Iris pigment epithelial cell (primary cell): ENCODE results near the gene RASGRF2.
"Not testable (repeated sequence)": the region's sequence is repeated elsewhere in the genome, so short reads cannot be mapped to it uniquely, and the experiment has no call there.

ENCODE experiments used
- DNase-seq: peaks from one replicate; pipeline ENCODE4 v3.0.0-alpha.2; 2011; ENCODE audit warnings: low read depth

RASGRF2 gene

GRCh38 chr5:81021951-81022687 is 62.0 kb downstream of the RASGRF2 start:
- no peak for DNase-seq

GRCh38 chr5:81022688-81023084 is 62.5 kb downstream of the RASGRF2 start:
- DNase-seq, result no peak

- DNase-seq, result no peak
These were observed 63.3 kb downstream of the RASGRF2 start for GRCh38 chr5:81023261-81023970.

GRCh38 chr5:81027481-81028058 is 67.4 kb downstream of the RASGRF2 start:
- no peak for DNase-seq

GRCh38 chr5:81028888-81029287 is 68.7 kb downstream of the RASGRF2 start:
- not testable (repeated sequence) for DNase-seq

DNA sequence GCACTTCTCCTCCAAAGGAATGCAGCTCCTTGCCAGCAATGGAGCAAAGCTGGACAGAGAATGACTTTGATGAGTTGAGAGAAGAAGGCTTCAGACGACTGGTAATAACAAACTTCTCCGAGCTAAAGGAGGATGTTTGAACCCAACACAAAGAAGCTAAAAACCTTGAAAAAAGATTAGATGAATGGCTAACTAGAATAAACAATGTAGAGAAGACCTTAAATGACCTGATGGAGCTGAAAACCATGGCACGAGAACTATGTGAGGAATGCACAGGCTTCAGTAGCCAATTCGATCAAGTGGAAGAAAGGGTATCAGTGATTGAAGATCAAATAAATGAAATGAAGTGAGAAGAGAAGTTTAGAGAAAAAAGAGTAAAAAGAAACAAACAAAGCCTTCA is 69.6 kb downstream of the RASGRF2 start:
- not testable (repeated sequence) for DNase-seq

DNA sequence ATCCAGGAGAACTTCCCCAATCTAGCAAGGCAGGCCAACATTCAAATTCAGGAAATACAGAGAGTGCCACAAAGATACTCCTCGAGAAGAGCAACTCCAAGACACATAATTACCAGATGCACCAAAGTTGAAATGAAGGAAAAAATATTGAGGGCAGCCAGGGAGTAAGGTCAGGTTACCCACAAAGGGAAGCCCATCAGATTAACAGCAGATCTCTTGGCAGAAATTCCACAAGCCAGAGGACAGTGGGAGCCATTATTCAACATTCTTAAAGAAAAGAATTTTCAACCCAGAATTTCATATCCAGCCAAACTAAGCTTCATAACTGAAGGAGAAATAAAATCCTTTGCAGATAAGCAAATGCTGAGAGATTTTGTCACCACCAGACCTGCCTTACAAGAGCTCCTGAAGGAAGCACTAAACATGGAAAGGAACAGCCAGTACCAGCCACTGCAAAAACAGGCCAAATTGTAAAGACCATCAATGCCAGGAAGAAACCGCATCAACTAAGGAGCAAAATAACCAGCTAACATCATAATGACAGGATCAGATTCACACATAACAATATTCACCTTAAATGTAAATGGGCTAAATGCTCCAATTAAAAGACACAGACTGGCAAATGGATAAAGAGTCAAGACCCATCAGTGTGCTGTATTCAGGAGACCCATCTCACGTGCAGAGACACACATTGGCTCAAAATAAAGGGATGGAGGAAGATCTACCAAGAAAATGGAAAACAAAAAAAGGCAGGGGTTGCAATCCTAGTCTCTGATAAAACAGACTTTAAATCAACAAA is 70.3 kb downstream of the RASGRF2 start:
- DNase-seq, result not testable (repeated sequence)

GRCh38 chr5:81035522-81035921 is 75.4 kb downstream of the RASGRF2 start:
- no peak for DNase-seq

DNA sequence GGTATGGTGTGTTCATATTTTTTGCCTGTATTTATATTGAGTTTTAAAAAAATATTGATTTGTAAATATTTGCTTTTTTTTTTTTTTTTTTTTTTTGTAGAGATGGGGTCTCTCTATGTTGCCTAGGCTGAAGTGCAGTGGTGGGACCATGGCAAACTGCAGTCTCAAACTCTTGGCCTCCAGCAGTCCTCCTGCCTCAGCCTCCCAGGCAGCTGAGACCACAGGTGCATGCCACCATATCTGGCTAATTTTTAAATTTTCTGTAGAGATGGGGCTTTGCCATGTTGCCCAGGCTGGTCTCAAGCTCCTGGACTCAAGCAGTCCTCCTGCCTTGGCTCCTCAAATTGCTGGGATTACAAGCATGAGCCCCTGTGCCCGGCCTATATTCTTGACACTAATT is 78.3 kb downstream of the RASGRF2 start:
- DNase-seq, result no peak

DNA sequence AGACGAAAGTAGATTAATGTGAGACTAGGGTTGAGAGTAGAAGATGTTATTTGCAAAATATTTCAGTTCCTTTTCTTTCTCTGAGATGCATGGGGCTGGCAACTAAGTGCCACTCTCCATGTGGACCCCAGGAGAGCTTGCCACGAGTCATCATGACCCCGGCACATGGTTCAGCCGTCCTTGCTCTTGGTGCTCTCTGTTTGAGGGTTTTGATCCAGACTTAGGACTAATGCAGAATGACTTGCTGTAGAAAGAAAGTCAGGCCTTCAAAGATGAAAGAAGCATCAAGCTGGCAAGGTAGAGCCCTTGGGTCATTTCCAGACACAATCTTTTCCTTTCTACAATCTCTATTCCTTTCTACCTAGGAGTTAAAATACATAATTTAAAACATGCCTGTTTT is 84.7 kb downstream of the RASGRF2 start:
- DNase-seq, result no peak

DNA sequence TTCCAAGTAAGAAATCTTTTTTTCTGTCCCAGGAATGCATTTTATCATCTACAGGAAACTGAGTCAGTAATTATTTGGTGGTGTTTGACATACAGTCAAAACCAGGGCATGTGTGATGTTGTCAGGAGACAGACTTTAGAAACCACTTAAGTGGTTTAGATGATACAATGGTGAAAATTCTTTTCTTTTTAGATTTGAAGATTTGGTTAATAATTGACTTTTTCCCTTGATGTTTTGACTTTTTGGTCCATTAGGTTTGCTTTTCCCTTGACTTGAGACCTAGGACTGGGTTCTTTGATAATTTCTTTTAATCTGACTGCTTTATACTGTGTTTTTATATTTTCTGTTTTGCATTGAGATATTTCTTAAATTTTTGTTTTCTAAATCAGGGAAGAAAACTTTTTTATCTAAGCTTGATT is 85.2 kb downstream of the RASGRF2 start:
- DNase-seq, result peak; percentile 42

- DNase-seq, result no peak
These were observed 85.9 kb downstream of the RASGRF2 start for GRCh38 chr5:81046041-81046440.

- no peak for DNase-seq
These were observed 92.2 kb downstream of the RASGRF2 start for GRCh38 chr5:81052325-81052724.

GRCh38 chr5:81053282-81053681 is 93.1 kb downstream of the RASGRF2 start:
- not testable (repeated sequence) for DNase-seq

- DNase-seq, result no peak
These were observed 98.0 kb downstream of the RASGRF2 start for GRCh38 chr5:81058121-81058520.

DNA sequence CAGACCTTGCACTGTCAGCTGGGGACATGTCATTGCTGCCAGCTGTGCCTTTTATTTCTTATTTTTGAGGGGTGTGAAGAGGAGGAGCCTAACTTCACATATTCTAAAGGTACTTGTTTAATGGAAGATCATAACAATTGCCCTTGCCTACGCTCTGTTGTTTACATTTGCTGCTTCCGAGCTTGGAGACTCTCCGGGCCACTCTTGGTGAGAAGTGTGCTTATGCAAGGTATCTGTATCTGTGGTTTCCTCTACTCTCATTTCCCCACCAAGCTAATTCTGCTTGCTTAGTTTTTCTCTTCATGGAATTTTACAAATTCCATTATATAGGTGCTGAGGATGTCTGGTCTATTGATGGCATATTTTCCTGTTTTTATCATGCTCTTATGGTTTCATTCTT is 105.3 kb downstream of the RASGRF2 start:
- DNase-seq, result peak; percentile 72

- DNase-seq, result no peak
These were observed 105.9 kb downstream of the RASGRF2 start for GRCh38 chr5:81066102-81066501.

DNA sequence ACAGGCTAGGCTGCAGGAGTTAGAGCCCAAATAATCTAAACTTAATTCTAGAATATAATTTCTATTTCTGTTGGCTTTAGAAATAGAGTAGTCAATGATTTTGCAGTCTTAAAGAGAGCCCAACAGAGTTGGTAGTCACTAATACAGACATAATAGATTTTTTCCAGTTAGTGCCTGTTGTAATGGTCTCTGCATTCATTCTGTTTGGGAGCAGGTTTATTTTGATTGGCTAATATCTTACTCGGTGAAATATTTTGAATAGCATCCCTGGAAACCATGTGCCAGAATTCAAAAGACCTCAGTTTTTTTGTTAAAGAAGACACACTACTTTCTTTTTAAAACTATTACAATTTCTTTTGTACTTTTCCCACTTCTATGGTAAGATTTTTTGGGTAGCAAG is 107.2 kb downstream of the RASGRF2 start:
- no peak for DNase-seq

DNA sequence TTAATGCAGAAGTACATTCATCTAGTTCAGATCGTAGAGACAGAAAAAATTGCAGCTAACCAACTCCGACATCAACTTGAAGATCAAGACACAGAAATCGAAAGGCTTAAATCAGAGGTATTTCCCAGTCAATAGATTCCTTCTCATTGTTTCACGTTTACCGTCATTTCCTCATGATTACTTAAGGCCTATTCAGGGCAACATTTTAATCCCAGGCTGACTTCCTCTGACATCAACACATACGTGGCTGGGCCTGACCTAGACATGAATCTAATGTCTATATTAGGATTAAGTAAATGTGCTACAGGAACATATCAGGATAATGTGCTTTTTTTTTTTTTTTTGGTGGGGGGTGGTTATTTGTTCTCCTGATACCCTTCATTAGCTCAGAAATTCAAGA is 107.9 kb downstream of the RASGRF2 start:
- peak; percentile 80 for DNase-seq

DNA sequence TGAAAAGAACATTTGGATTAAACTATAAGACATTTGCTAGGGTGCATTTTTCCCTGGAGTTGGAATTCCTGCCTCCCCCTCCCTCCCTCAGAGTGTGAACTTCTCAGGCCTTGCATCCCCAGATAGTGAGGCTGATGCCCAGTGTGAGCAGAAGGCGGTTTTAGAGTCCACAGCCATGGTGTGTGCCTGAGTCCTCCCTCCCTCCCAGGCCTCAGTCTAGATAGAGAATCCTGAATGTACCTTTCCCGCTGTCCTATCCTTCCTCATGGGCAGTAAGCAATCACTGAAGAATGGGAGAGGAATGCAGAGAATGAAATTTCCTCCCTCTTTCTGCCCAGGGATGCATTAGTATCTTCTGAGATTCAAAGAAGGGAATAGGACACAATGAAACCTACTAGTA is 108.5 kb downstream of the RASGRF2 start:
- DNase-seq, result no peak

DNA sequence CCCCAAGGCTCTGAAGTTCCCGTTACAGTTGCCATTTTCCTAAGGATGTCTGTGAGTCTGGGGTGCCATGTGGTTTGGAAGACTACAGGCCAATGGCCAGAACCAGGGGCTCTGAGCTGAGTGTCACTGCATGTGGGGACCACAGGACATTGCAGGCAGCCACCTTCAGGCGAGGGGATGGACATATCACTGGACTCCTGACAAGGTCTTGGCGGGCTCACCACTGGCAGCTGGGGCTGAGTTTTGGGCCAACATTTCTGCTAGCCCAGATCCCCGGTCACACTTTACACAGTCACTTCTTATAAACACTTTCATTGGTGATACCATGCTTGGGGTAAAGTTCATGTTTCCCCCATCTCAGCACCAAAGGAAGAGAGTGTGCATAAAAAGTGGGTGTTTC is 109.8 kb downstream of the RASGRF2 start:
- no peak for DNase-seq

GRCh38 chr5:81070571-81071255 is 110.5 kb downstream of the RASGRF2 start:
- DNase-seq, result no peak
